PFSK-1 (cell line): Measurements from ENCODE around the gene IFI30.

Source experiments
- FOXP2 ChIP-seq: optimal IDR thresholded peaks from 2 replicates; pipeline ENCODE3; 2011; ENCODE audit warnings: borderline replicate concordance, control low read depth, inconsistent platforms; ENCODE audit not compliant: insufficient read depth; ENCODE audit errors: extremely low read length, extremely low read depth
- POLR2AphosphoS5 ChIP-seq: IDR thresholded peaks from 2 replicates; pipeline ENCODE4 v1.6.1; 2012; ENCODE audit warnings: low read depth, mild to moderate bottlenecking, control low read depth, low read length, moderate library complexity
- SIN3A ChIP-seq: IDR thresholded peaks from 2 replicates; pipeline ENCODE4 v1.6.1; 2012; ENCODE audit warnings: mild to moderate bottlenecking, low read length, moderate library complexity, borderline replicate concordance; ENCODE audit not compliant: insufficient read depth
- TAF1 ChIP-seq: IDR thresholded peaks from 2 replicates; pipeline ENCODE4 v1.6.1; 2012; ENCODE audit warnings: low read length, control low read depth, borderline replicate concordance; ENCODE audit not compliant: insufficient read depth
- TF ChIP-seq, protein P1 (sequence below), 2 experiments: IDR thresholded peaks; 2 replicates each; pipeline versions ENCODE4 v1.6.1 to v1.8.0; 2011 to 2012; ENCODE audit warnings: low read depth in 2 of 2, low read length in 2 of 2, control low read depth in 1 of 2, inconsistent platforms in 1 of 2, mild to moderate bottlenecking in 1 of 2, moderate library complexity in 1 of 2; ENCODE audit not compliant: insufficient read depth in 1 of 2

Gene IFI30

GRCh38 chr19:18197941-18198340 is 24.3 kb downstream of the IFI30 start:
- TF ChIP-seq TAF1 (no peak), FOXP2 (no peak), POLR2AphosphoS5 (no peak), SIN3A (no peak)
- TF ChIP-seq, protein P1, sequence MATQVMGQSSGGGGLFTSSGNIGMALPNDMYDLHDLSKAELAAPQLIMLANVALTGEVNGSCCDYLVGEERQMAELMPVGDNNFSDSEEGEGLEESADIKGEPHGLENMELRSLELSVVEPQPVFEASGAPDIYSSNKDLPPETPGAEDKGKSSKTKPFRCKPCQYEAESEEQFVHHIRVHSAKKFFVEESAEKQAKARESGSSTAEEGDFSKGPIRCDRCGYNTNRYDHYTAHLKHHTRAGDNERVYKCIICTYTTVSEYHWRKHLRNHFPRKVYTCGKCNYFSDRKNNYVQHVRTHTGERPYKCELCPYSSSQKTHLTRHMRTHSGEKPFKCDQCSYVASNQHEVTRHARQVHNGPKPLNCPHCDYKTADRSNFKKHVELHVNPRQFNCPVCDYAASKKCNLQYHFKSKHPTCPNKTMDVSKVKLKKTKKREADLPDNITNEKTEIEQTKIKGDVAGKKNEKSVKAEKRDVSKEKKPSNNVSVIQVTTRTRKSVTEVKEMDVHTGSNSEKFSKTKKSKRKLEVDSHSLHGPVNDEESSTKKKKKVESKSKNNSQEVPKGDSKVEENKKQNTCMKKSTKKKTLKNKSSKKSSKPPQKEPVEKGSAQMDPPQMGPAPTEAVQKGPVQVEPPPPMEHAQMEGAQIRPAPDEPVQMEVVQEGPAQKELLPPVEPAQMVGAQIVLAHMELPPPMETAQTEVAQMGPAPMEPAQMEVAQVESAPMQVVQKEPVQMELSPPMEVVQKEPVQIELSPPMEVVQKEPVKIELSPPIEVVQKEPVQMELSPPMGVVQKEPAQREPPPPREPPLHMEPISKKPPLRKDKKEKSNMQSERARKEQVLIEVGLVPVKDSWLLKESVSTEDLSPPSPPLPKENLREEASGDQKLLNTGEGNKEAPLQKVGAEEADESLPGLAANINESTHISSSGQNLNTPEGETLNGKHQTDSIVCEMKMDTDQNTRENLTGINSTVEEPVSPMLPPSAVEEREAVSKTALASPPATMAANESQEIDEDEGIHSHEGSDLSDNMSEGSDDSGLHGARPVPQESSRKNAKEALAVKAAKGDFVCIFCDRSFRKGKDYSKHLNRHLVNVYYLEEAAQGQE (IDR thresholded peaks at IDR 0.05; ENCODE audit: insufficient read depth in 1 of 2, low read depth in 2 of 2, low read length in 2 of 2), result no peak

GRCh38 chr19:18198374-18198773 is 24.8 kb downstream of the IFI30 start:
- TF ChIP-seq TAF1 (no peak), FOXP2 (no peak), POLR2AphosphoS5 (no peak), SIN3A (no peak)
- TF ChIP-seq, protein P1 (IDR thresholded peaks at IDR 0.05; ENCODE audit: insufficient read depth in 1 of 2, low read depth in 2 of 2, low read length in 2 of 2), result no peak

DNA sequence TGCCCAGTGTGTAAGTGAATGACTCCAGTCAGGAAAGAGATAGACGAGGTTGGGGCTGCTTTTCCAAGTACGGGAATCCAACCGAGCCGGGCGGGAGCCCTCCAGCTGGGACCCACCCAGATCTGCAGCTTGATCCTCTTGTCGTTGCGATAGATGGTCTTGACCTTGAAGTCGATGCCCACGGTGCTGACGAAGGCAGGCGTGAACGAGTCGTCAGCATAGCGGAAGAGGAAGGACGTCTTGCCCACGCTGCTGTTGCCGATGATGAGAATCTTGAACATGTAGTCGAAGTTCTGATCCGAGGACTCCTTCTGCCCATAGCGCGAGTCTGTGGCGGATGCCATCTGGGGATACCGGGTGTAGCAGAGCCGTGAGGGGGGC is 28.8 kb downstream of the IFI30 start:
- TF ChIP-seq, protein P1 (IDR thresholded peaks at IDR 0.05; ENCODE audit: insufficient read depth in 1 of 2, low read depth in 2 of 2, low read length in 2 of 2), result no peak
- TF ChIP-seq FOXP2 (no peak), TAF1 (no peak), SIN3A (no peak), POLR2AphosphoS5 (no peak)

- TF ChIP-seq TAF1 (peak; percentile 19; the same call in 1 of the 2 replicates), SIN3A (0 out of 2 replicates have a peak, but pooled peaks have one; percentile 19), FOXP2 (no peak), POLR2AphosphoS5 (no peak)
- TF ChIP-seq, protein P1 (IDR thresholded peaks at IDR 0.05; ENCODE audit: insufficient read depth in 1 of 2, low read depth in 2 of 2, low read length in 2 of 2), result no peak
Measured at GRCh38 chr19:18202778-18203407, 29.3 kb downstream of the IFI30 start.

- TF ChIP-seq, protein P1 (IDR thresholded peaks at IDR 0.05; ENCODE audit: insufficient read depth in 1 of 2, low read depth in 2 of 2, low read length in 2 of 2), result no peak
- 0 out of 2 replicates have a peak, but pooled peaks have one; percentile 3 for TF ChIP-seq TAF1
- no peak for TF ChIP-seq SIN3A
- no peak for TF ChIP-seq POLR2AphosphoS5
- no peak for TF ChIP-seq FOXP2
Measured at GRCh38 chr19:18203408-18203862, 29.8 kb downstream of the IFI30 start.
